K562 (cell line): ENCODE measurements around the gene IL17REL. TPM values are rescaled to one million over a fixed set of nuclear protein-coding genes. Genes with fewer than 3 reads are reported as not detected.

Experiments used
- CHD2 ChIP-seq: IDR thresholded peaks from 2 replicates; pipeline ENCODE4 v1.6.1; 2011; ENCODE audit warnings: low read depth, low read length
- GATAD2B ChIP-seq: fragments of 450-650 bp; IDR thresholded peaks from 2 replicates; pipeline ENCODE4 v1.6.1; 2017; ENCODE audit warnings: mild to moderate bottlenecking, borderline replicate concordance
- KDM4B ChIP-seq, 2 experiments: fragments of 450-650 bp in 1 of 2; sonication (generic) in 1 of 2; IDR thresholded peaks; 2 replicates each; pipeline ENCODE4 v1.6.1; 2016 to 2017; ENCODE audit warnings: borderline replicate concordance in 2 of 2, antibody characterized with exemption in 1 of 2, low read depth in 1 of 2, mild to moderate bottlenecking in 1 of 2
- MEF2D ChIP-seq: conservative IDR thresholded peaks from 2 replicates; pipeline ENCODE4 v1.6.1; 2016; ENCODE audit warnings: low read depth, missing genetic modification characterization, missing compliant biosample characterization
- NFYB ChIP-seq: IDR thresholded peaks from 2 replicates; pipeline ENCODE4 v1.6.1; 2011; ENCODE audit warnings: mild to moderate bottlenecking, moderate library complexity; ENCODE audit not compliant: insufficient read length; ENCODE audit errors: extremely low read depth
- NRF1 ChIP-seq, 2 experiments: fragments of 450-650 bp; IDR thresholded peaks in 1 of 2; conservative IDR thresholded peaks in 1 of 2; 2 replicates each; pipeline ENCODE4 v1.6.1; 2014; ENCODE audit warnings: mild to moderate bottlenecking in 2 of 2
- POU5F1 ChIP-seq: fragments of 150-350 bp; IDR thresholded peaks from 2 replicates; pipeline ENCODE4 v1.6.1; 2014; ENCODE audit warnings: borderline replicate concordance, low read length, low read depth, mild to moderate bottlenecking; ENCODE audit not compliant: partially characterized antibody
- PTBP1 ChIP-seq: fragments of 200-400 bp; formaldehyde crosslinking; IDR thresholded peaks from 2 replicates; pipeline ENCODE4 v1.6.1; 2017; ENCODE audit warnings: low read depth, low read length
- RBM34 ChIP-seq: fragments of 200-400 bp; formaldehyde crosslinking; IDR thresholded peaks from 2 replicates; pipeline ENCODE4 v1.6.1; 2018; ENCODE audit warnings: low read length, borderline replicate concordance; ENCODE audit not compliant: insufficient read depth
- SMARCC2 ChIP-seq: fragments of 450-650 bp; IDR thresholded peaks from 2 replicates; pipeline ENCODE4 v1.6.1; 2017; ENCODE audit warnings: antibody characterized with exemption, moderate library complexity, mild to moderate bottlenecking, low read depth
- SNRNP70 ChIP-seq: fragments of 200-400 bp; formaldehyde crosslinking; optimal IDR thresholded peaks from 2 replicates; pipeline ENCODE3; 2017; ENCODE audit warnings: low read depth, low read length
- SRSF3 ChIP-seq: fragments of 200-400 bp; formaldehyde crosslinking; IDR thresholded peaks from 2 replicates; pipeline ENCODE4 v1.6.1; 2016; ENCODE audit warnings: mild to moderate bottlenecking, low read length, moderate library complexity; ENCODE audit not compliant: insufficient read depth
- TEAD4 ChIP-seq, 2 experiments: sonication (generic) in 1 of 2; formaldehyde crosslinking in 1 of 2; IDR thresholded peaks; 2 replicates each; pipeline versions ENCODE4 v1.6.1 to v1.8.0; 2012 to 2022; ENCODE audit warnings: borderline replicate concordance in 1 of 2, inconsistent platforms in 1 of 2, low read length in 1 of 2, mild to moderate bottlenecking in 1 of 2, missing genetic modification reagents in 1 of 2
- YY1 ChIP-seq, 3 experiments: IDR thresholded peaks; 2 replicates each; pipeline ENCODE4 v1.6.1; 2011; ENCODE audit warnings: low read length in 2 of 3, mild to moderate bottlenecking in 2 of 3, moderate library complexity in 2 of 3, borderline replicate concordance in 1 of 3, control low read depth in 1 of 3, low read depth in 1 of 3; ENCODE audit not compliant: insufficient read depth in 3 of 3, insufficient replicate concordance in 2 of 3, control insufficient read depth in 1 of 3, insufficient read length in 1 of 3; ENCODE audit errors: extremely low read depth in 1 of 3
- ZBTB40 ChIP-seq, 2 experiments: fragments of 450-650 bp in 1 of 2; sonication (generic) in 1 of 2; formaldehyde crosslinking in 1 of 2; IDR thresholded peaks; 2 replicates each; pipeline versions ENCODE4 v1.7.1 to v1.9.0; 2016 to 2022; ENCODE audit warnings: inconsistent platforms in 1 of 2, mild to moderate bottlenecking in 1 of 2, missing genetic modification reagents in 1 of 2
- ZNF696 ChIP-seq: fragments of 250-450 bp; sonication (Bioruptor Pico); conservative IDR thresholded peaks from 2 replicates; pipeline ENCODE4 v1.4.0; 2020; ENCODE audit warnings: mild to moderate bottlenecking, moderate library complexity
- polyA plus RNA-seq, 8 experiments: library from polyadenylated mRNA; depleted of rRNA in 4 of 8; stranded (reverse) in 5 of 8; unstranded in 3 of 8; fragments of >200 nt; fragmentation: Nextera tagmentation in 2 of 8; fragmentation: Illumina TruSeq in 1 of 8; extraction: Ambion mirVana in 2 of 8; extraction: Trizol in 1 of 8; gene quantifications; 2 replicates each; pipeline versions ENCODE4 v1.2.1 to v1.2.3, GENCODE V29; 2011 to 2014; ENCODE audit warnings: inconsistent platforms in 1 of 8, missing spikeins in 1 of 8
- total RNA-seq, 7 experiments: library from RNA; depleted of rRNA in 6 of 7; stranded (reverse); fragments of >200 nt in 6 of 7; fragmentation: Illumina TruSeq in 2 of 7; extraction: Trizol in 2 of 7; gene quantifications; 2 replicates each; pipeline versions ENCODE4 v1.2.1 to v1.2.3, GENCODE V29; 2011 to 2021; ENCODE audit warnings: low replicate concordance in 1 of 7

IL17REL gene
- total and polyA plus RNA-seq, 9 of the 15 experiments (the other 6 are each of a cell fraction or from before 2014, with no cell fraction given), result 0.05 to 0.42 (median 0.11) TPM; not detected in 4

DNA sequence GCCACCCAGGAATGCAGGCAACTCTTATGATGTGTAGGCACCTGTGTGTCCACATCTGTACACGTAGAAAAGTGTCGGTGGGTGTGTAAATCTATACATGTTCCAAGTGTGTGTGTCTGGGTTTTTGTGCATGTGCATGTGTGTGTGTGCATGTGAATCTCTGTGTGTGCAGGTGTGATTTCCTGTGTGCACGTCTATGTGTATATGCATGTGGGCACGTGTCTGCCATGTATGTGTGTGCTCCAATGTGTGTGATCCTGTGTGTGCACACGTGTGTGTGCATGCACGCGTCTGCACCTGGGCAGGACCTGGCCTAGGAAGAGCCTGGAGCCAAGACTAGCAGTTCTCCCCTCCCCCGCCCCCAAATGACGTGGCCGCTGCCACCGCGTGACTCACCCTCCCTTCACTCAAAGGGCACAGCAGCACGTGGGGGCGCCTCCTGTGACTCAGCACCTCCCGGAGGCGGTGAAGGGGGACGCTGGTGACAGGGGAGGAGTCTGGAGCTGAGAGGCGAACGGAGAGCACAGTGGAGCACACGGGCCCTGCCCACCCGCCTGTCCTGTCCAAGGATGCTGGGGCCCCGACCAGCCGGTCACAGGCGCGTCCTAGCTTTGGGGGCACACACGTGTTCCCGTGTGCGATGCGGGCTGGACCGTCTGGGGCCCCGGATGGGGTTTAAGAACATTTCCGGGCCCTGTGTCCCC, 41.9 kb downstream of the IL17REL start (continued):
- no peak for TF ChIP-seq SRSF3
- TF ChIP-seq SNRNP70, result no peak
- no peak for TF ChIP-seq NRF1 (conservative IDR thresholded peaks at IDR 0.05 in 1 of 2, IDR thresholded peaks at IDR 0.05 in 1 of 2)
- TF ChIP-seq ZNF696 (CRISPR knock-in tag), result no peak
- TF ChIP-seq POU5F1, result no peak
- 0 out of 2 replicates have a peak, but pooled peaks have one; percentile 43 for TF ChIP-seq SMARCC2
- TF ChIP-seq KDM4B (IDR thresholded peaks at IDR 0.05; ENCODE audit: borderline replicate concordance in 2 of 2, low read depth in 1 of 2), result no peak; a peak in 1 of 4 replicates
- TF ChIP-seq PTBP1, result no peak
- no peak for TF ChIP-seq GATAD2B
- no peak for TF ChIP-seq RBM34
- no peak for TF ChIP-seq NFYB
- TF ChIP-seq YY1 (IDR thresholded peaks at IDR 0.05; ENCODE audit: borderline replicate concordance in 1 of 3, control insufficient read depth in 1 of 3, extremely low read depth in 1 of 3, insufficient read depth in 3 of 3, insufficient read length in 1 of 3, insufficient replicate concordance in 2 of 3, low read depth in 1 of 3, low read length in 2 of 3), result peak in 1 of 3 experiments; percentile 4
- TF ChIP-seq CHD2, result peak; percentile 44
- TF ChIP-seq ZBTB40 (IDR thresholded peaks at IDR 0.05), result no peak
- no peak for TF ChIP-seq ZBTB40 (CRISPR knock-in tag; IDR thresholded peaks at IDR 0.05)
- TF ChIP-seq TEAD4 (IDR thresholded peaks at IDR 0.05; ENCODE audit: low read length), result no peak
- TF ChIP-seq TEAD4 (CRISPR knock-in tag; IDR thresholded peaks at IDR 0.05; ENCODE audit: borderline replicate concordance), result no peak
- no peak for TF ChIP-seq MEF2D
